GM19452 (cell line): ENCODE results near the gene CHURC1.
"Not testable (repeated sequence)": the region's sequence is repeated elsewhere in the genome, so short reads cannot be mapped to it uniquely, and the experiment has no call there.

Experiments
- ATAC-seq: cut with Tn5 transposase; IDR thresholded peaks from one replicate; pipeline ENCODE4 v1.9.1; 2021; ENCODE audit not compliant: unreplicated experiment

Gene CHURC1

GRCh38 chr14:64906022-64906421 is 8.2 kb upstream of the CHURC1 start:
- ATAC-seq, result no peak

- no peak for ATAC-seq
Observed at GRCh38 chr14:64910847-64911495, 3.3 kb upstream of the CHURC1 start.

- ATAC-seq, result no peak
Observed at GRCh38 chr14:64912261-64912660, 2.0 kb upstream of the CHURC1 start.

GRCh38 chr14:64913477-64913876 is 778 bp upstream of the CHURC1 start:
- not testable (repeated sequence) for ATAC-seq

GRCh38 chr14:64915029-64915424 is 772 bp downstream of the CHURC1 start:
- no peak for ATAC-seq

GRCh38 chr14:64915797-64916196 is 1.5 kb downstream of the CHURC1 start:
- no peak for ATAC-seq

- ATAC-seq, result no peak
Observed at GRCh38 chr14:64918216-64918615, 4.0 kb downstream of the CHURC1 start.

- ATAC-seq, result no peak
Observed at GRCh38 chr14:64919215-64919614, 5.0 kb downstream of the CHURC1 start.

GRCh38 chr14:64919618-64920017 is 5.4 kb downstream of the CHURC1 start:
- ATAC-seq, result no peak

- ATAC-seq, result no peak
Observed at GRCh38 chr14:64920465-64920864, 6.2 kb downstream of the CHURC1 start.

GRCh38 chr14:64923015-64923414 is 8.8 kb downstream of the CHURC1 start:
- ATAC-seq, result no peak

- ATAC-seq, result no peak
Observed at GRCh38 chr14:64926398-64926995, 12.2 kb downstream of the CHURC1 start.

GRCh38 chr14:64927031-64927430 is 12.8 kb downstream of the CHURC1 start:
- no peak for ATAC-seq

- ATAC-seq, result peak; percentile 88
Observed at GRCh38 chr14:64928239-64929013, 14.2 kb downstream of the CHURC1 start.

GRCh38 chr14:64929014-64929359 is 14.7 kb downstream of the CHURC1 start:
- ATAC-seq, result no peak

GRCh38 chr14:64930085-64930843 is 16.0 kb downstream of the CHURC1 start:
- ATAC-seq, result no peak

- ATAC-seq, result no peak
Observed at GRCh38 chr14:64931123-64931522, 16.9 kb downstream of the CHURC1 start.

- no peak for ATAC-seq
Observed at GRCh38 chr14:64932231-64932630, 18.0 kb downstream of the CHURC1 start.

- no peak for ATAC-seq
Observed at GRCh38 chr14:64934338-64934929, 20.2 kb downstream of the CHURC1 start.

GRCh38 chr14:64935508-64935907 is 21.3 kb downstream of the CHURC1 start:
- no peak for ATAC-seq

- no peak for ATAC-seq
Observed at GRCh38 chr14:64937171-64937820, 23.0 kb downstream of the CHURC1 start.
